SK-N-SH (cell line): ENCODE measurements around the gene MLYCD. TPM values are rescaled to one million over a fixed set of nuclear protein-coding genes. Genes with fewer than 3 reads are reported as not detected.

ENCODE experiments used
- CTCF ChIA-PET: fragments of 300-600, 350-600 bp; formaldehyde crosslinking; extraction: SDS; loops from one replicate; lab custom pipeline; 2021; lab: Yijun Ruan, JAX
- POLR2A ChIA-PET: fragments of 350-600 bp; sonication (Branson Sonifier 250); formaldehyde crosslinking; extraction: SDS; loops from one replicate; lab custom pipeline; 2020; ENCODE audit warnings: antibody characterized with exemption, inconsistent platforms; lab: Yijun Ruan, JAX
- DNase-seq: peaks from one replicate; pipeline ENCODE4 v3.0.0; 2012
- H2AFZ ChIP-seq: fragments of 200-600 bp; sonication (generic); 2 replicates; pipeline ENCODE4 v1.8.1; 2016; ENCODE audit warnings: antibody characterized with exemption, mild to moderate bottlenecking, low read depth
- H3F3A ChIP-seq: fragments of 200-600 bp; sonication (generic); replicated peaks from 2 replicates; pipeline ENCODE3; 2016; ENCODE audit warnings: antibody characterized with exemption, mild to moderate bottlenecking; ENCODE audit not compliant: insufficient read depth
- H3K27ac ChIP-seq, 2 experiments: fragments of 200-500 bp in 1 of 2; fragments of 200-600 bp in 1 of 2; sonication (Bioruptor generic) in 1 of 2; sonication (generic), shearing (Covaris generic) in 1 of 2; 2 replicates each; pipeline versions ENCODE4 v1.5.1 to v1.6.1; 2014 to 2016; ENCODE audit warnings: low read depth in 2 of 2, inconsistent platforms in 1 of 2, low read length in 1 of 2, mild to moderate bottlenecking in 1 of 2, mixed read lengths in 1 of 2
- H3K27me3 ChIP-seq: fragments of 200-600 bp; sonication (generic), shearing (Covaris generic); 2 replicates; pipeline ENCODE4 v1.6.1; 2016; ENCODE audit warnings: mixed run types; ENCODE audit not compliant: insufficient read depth
- H3K36me3 ChIP-seq, 2 experiments: fragments of 200-500 bp in 1 of 2; fragments of 200-600 bp in 1 of 2; sonication (Bioruptor generic) in 1 of 2; sonication (generic) in 1 of 2; replicated peaks in 1 of 2; 2 replicates each; pipeline versions ENCODE3 to v1.5.1; 2014 to 2016; ENCODE audit warnings: low read length in 1 of 2, mild to moderate bottlenecking in 1 of 2; ENCODE audit not compliant: insufficient read depth in 2 of 2, control insufficient read depth in 1 of 2
- H3K4me1 ChIP-seq, 2 experiments: fragments of 200-500 bp in 1 of 2; fragments of 200-600 bp in 1 of 2; sonication (Bioruptor generic) in 1 of 2; sonication (generic), shearing (Covaris generic) in 1 of 2; 2 replicates each; pipeline versions ENCODE4 v1.5.1 to v1.6.1; 2014 to 2016; ENCODE audit warnings: low read depth in 1 of 2, low read length in 1 of 2, mixed run types in 1 of 2; ENCODE audit not compliant: insufficient read depth in 2 of 2, control insufficient read depth in 1 of 2
- H3K4me2 ChIP-seq: fragments of 200-600 bp; sonication (generic), shearing (Covaris generic); 2 replicates; pipeline ENCODE4 v1.6.1; 2017; ENCODE audit warnings: mixed run types
- H3K4me3 ChIP-seq, 2 experiments: fragments of 200-500 bp in 1 of 2; fragments of 200-600 bp in 1 of 2; sonication (Bioruptor generic) in 1 of 2; sonication (generic), shearing (Covaris generic) in 1 of 2; 2 replicates each; pipeline versions ENCODE4 v1.5.1 to v1.8.1; 2014 to 2016; ENCODE audit warnings: low read depth in 2 of 2, inconsistent platforms in 1 of 2, low read length in 1 of 2, mild to moderate bottlenecking in 1 of 2, mixed read lengths in 1 of 2, moderate library complexity in 1 of 2
- H3K79me2 ChIP-seq: fragments of 200-600 bp; sonication (generic); 2 replicates; pipeline ENCODE4 v1.8.1; 2017; ENCODE audit warnings: mild to moderate bottlenecking; ENCODE audit not compliant: insufficient read depth
- H3K9ac ChIP-seq: fragments of 200-600 bp; sonication (generic); 2 replicates; pipeline ENCODE4 v1.6.1; 2017; ENCODE audit warnings: mixed run types
- H3K9me2 ChIP-seq: fragments of 200-600 bp; sonication (generic); 2 replicates; pipeline ENCODE4 v1.6.1; 2017; ENCODE audit warnings: mixed run types
- H3K9me3 ChIP-seq: fragments of 200-600 bp; sonication (generic); 2 replicates; pipeline ENCODE4 v1.6.1; 2017; ENCODE audit warnings: mixed run types, mild to moderate bottlenecking, moderate library complexity
- H4K20me1 ChIP-seq: fragments of 200-600 bp; sonication (generic); 2 replicates; pipeline ENCODE4 v1.6.1; 2017; ENCODE audit warnings: mild to moderate bottlenecking, mixed run types; ENCODE audit not compliant: insufficient read depth
- EP300 ChIP-seq, 2 experiments: IDR thresholded peaks; 2 replicates each; pipeline versions ENCODE4 v1.4.0 to v1.6.1; 2012; ENCODE audit warnings: borderline replicate concordance in 1 of 2, low read depth in 1 of 2, low read length in 1 of 2
- EZH2phosphoT487 ChIP-seq: fragments of 200-600 bp; sonication (generic); IDR thresholded peaks from 2 replicates; pipeline ENCODE4 v1.6.1; 2017; ENCODE audit warnings: low read depth, mixed run types, mild to moderate bottlenecking, antibody characterized with exemption, moderate library complexity, borderline replicate concordance
- FOXJ3 ChIP-seq: sonication (generic); formaldehyde crosslinking; IDR thresholded peaks from 2 replicates; pipeline ENCODE4 v1.5.1; 2020; ENCODE audit warnings: mild to moderate bottlenecking, missing genetic modification reagents
- FOXM1 ChIP-seq: IDR thresholded peaks from 2 replicates; pipeline ENCODE4 v1.4.0; 2012; ENCODE audit warnings: low read depth, mild to moderate bottlenecking
- GABPA ChIP-seq: IDR thresholded peaks from 2 replicates; pipeline ENCODE4 v1.4.0; 2012; ENCODE audit warnings: low read depth, mild to moderate bottlenecking
- GATA2 ChIP-seq: sonication (generic); formaldehyde crosslinking; IDR thresholded peaks from 2 replicates; pipeline ENCODE4 v1.5.0; 2020; ENCODE audit warnings: mild to moderate bottlenecking, missing genetic modification reagents
- MAX ChIP-seq: IDR thresholded peaks from 2 replicates; pipeline ENCODE4 v1.4.0; 2012; ENCODE audit warnings: low read depth
- MEF2A ChIP-seq: IDR thresholded peaks from 2 replicates; pipeline ENCODE4 v1.4.0; 2012; ENCODE audit warnings: low read depth, borderline replicate concordance
- MXI1 ChIP-seq: IDR thresholded peaks from 2 replicates; pipeline ENCODE4 v1.6.1; 2012; ENCODE audit warnings: mild to moderate bottlenecking, low read depth, low read length, improper control_type of control experiment
- NRF1 ChIP-seq: IDR thresholded peaks from 2 replicates; pipeline ENCODE4 v1.6.1; 2012; ENCODE audit warnings: low read depth, mild to moderate bottlenecking, low read length
- REST ChIP-seq: IDR thresholded peaks from 2 replicates; pipeline ENCODE4 v1.6.1; 2012; ENCODE audit warnings: mild to moderate bottlenecking, low read depth, low read length, moderate library complexity
- RFX5 ChIP-seq: IDR thresholded peaks from 2 replicates; pipeline ENCODE4 v1.6.1; 2012; ENCODE audit warnings: mild to moderate bottlenecking, improper control_type of control experiment, low read length
- TAF1 ChIP-seq: IDR thresholded peaks from 2 replicates; pipeline ENCODE4 v1.6.1; 2012; ENCODE audit warnings: low read depth, mild to moderate bottlenecking, low read length, moderate library complexity, borderline replicate concordance
- TEAD4 ChIP-seq: IDR thresholded peaks from 2 replicates; pipeline ENCODE4 v1.4.0; 2012; ENCODE audit warnings: mild to moderate bottlenecking, borderline replicate concordance; ENCODE audit not compliant: insufficient read depth
- YY1 ChIP-seq: IDR thresholded peaks from 2 replicates; pipeline ENCODE4 v1.4.0; 2012; ENCODE audit warnings: low read depth, mild to moderate bottlenecking
- WGBS: methylation state at CpG from one replicate; pipeline ENCODE4 v1.1.6; 2017; ENCODE audit warnings: low lambda C conversion rate; 5-methylcytosine and 5-hydroxymethylcytosine counted together
- polyA plus RNA-seq, 3 experiments: library from polyadenylated mRNA; depleted of rRNA; stranded (reverse); fragments of >200 nt; gene quantifications; 2 replicates each; pipeline ENCODE4 v1.2.3, GENCODE V29; 2012
- TF ChIP-seq, protein P1 (sequence below): IDR thresholded peaks from 2 replicates; pipeline ENCODE4 v1.4.0; 2012; ENCODE audit warnings: low read depth, borderline replicate concordance
- TF ChIP-seq, protein P2 (sequence below): IDR thresholded peaks from 2 replicates; pipeline ENCODE4; 2012

Gene MLYCD
- polyA plus RNA-seq, 1 of the 3 experiments (the other 2 are of a cell fraction), result 2.4 TPM

GRCh38 chr16:83971165-83972130 lies 72.5 kb downstream of the MLYCD start:
- Histone ChIP-seq H4K20me1 (no peaks in the 10 kb centered on the region), H3K4me1 (no peaks in the 10 kb centered on the region), H3K36me3 (no peaks in the 10 kb centered on the region), H3K27me3 (no peaks in the 10 kb centered on the region), H3K9me2 (no peaks in the 10 kb centered on the region), H3K9me3 (no peaks in the 10 kb centered on the region), H3K4me3 (no peak overlapping the region), H3K27ac (no peak overlapping the region), H3F3A (no peaks in the 10 kb centered on the region), H3K79me2 (no peaks in the 10 kb centered on the region), H3K4me2 (no peak overlapping the region), H2AFZ (no peak overlapping the region), H3K9ac (no peak overlapping the region)
- ChIA-PET POLR2A (no interaction called here), CTCF (interaction anchor here (0.9 to 5.3 kb wide), 6 partner anchors 13 to 94 kb away, joined by 3 to 28 read pairs (median 4); partner anchors contain the start of gene SLC38A8)
- 84% methylated on average over 11 of the region's 27 CpGs for WGBS
- no peak for DNase-seq
- TF ChIP-seq MAX, result no peak
- TF ChIP-seq NRF1, result no peak
- TF ChIP-seq FOXM1, result no peak
- TF ChIP-seq, protein P1, sequence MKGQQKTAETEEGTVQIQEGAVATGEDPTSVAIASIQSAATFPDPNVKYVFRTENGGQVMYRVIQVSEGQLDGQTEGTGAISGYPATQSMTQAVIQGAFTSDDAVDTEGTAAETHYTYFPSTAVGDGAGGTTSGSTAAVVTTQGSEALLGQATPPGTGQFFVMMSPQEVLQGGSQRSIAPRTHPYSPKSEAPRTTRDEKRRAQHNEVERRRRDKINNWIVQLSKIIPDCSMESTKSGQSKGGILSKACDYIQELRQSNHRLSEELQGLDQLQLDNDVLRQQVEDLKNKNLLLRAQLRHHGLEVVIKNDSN, result no peak
- TF ChIP-seq, protein P2, sequence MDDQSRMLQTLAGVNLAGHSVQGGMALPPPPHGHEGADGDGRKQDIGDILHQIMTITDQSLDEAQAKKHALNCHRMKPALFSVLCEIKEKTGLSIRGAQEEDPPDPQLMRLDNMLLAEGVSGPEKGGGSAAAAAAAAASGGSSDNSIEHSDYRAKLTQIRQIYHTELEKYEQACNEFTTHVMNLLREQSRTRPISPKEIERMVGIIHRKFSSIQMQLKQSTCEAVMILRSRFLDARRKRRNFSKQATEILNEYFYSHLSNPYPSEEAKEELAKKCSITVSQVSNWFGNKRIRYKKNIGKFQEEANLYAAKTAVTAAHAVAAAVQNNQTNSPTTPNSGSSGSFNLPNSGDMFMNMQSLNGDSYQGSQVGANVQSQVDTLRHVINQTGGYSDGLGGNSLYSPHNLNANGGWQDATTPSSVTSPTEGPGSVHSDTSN, result no peak
- no peak for TF ChIP-seq EZH2phosphoT487
- no peak for TF ChIP-seq MXI1
- no peak for TF ChIP-seq TAF1
- no peak for TF ChIP-seq MEF2A
- no peak for TF ChIP-seq FOXJ3 (CRISPR knock-in tag)
- TF ChIP-seq YY1, result no peak
- TF ChIP-seq TEAD4, result no peak
- no peak for TF ChIP-seq GATA2 (CRISPR knock-in tag)
- no peak for TF ChIP-seq EP300 (IDR thresholded peaks at IDR 0.05; ENCODE audit: borderline replicate concordance in 1 of 2, low read depth in 1 of 2, low read length in 1 of 2)
- TF ChIP-seq REST, result no peak
- TF ChIP-seq RFX5, result no peak
- no peak for TF ChIP-seq GABPA
